DOHH2 (cell line): ENCODE measurements around the gene APBA2.

Source experiments
- EZH2phosphoT487 ChIP-seq: fragments of 200-600 bp; sonication (generic); IDR thresholded peaks from 2 replicates; pipeline ENCODE4 v1.6.1; 2017; ENCODE audit warnings: borderline replicate concordance, mild to moderate bottlenecking, antibody characterized with exemption, low read length, moderate library complexity, mixed read lengths
- TF ChIP-seq, protein P1 (sequence below): fragments of 200-600 bp; sonication (generic); IDR thresholded peaks from one replicate; pipeline ENCODE4 v1.5.1; 2014; ENCODE audit warnings: antibody characterized with exemption, mild to moderate bottlenecking, low read depth, low read length; ENCODE audit not compliant: poor library complexity, severe bottlenecking

DNA sequence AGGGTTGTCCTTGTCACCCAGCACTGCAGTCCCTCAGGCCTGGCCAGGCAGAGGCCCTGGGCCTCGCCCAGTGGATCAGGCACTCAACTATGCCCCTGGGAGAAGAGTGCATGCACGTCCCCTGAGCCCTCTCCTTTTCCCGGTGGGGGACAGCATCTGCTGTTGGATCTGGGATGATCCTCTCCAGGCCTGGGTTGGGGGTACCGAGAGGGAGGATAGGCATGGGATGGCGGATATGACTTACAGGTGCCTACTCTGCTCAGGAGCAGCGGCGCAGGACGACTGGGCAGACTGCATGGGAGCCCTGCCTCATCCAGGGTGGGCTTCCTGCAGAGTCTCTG is 9.0 kb upstream of the APBA2 start:
- TF ChIP-seq, protein P1, sequence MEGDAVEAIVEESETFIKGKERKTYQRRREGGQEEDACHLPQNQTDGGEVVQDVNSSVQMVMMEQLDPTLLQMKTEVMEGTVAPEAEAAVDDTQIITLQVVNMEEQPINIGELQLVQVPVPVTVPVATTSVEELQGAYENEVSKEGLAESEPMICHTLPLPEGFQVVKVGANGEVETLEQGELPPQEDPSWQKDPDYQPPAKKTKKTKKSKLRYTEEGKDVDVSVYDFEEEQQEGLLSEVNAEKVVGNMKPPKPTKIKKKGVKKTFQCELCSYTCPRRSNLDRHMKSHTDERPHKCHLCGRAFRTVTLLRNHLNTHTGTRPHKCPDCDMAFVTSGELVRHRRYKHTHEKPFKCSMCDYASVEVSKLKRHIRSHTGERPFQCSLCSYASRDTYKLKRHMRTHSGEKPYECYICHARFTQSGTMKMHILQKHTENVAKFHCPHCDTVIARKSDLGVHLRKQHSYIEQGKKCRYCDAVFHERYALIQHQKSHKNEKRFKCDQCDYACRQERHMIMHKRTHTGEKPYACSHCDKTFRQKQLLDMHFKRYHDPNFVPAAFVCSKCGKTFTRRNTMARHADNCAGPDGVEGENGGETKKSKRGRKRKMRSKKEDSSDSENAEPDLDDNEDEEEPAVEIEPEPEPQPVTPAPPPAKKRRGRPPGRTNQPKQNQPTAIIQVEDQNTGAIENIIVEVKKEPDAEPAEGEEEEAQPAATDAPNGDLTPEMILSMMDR: no peak
- TF ChIP-seq EZH2phosphoT487: no peak
